ENCODE results near the gene ASGR2.

DNA sequence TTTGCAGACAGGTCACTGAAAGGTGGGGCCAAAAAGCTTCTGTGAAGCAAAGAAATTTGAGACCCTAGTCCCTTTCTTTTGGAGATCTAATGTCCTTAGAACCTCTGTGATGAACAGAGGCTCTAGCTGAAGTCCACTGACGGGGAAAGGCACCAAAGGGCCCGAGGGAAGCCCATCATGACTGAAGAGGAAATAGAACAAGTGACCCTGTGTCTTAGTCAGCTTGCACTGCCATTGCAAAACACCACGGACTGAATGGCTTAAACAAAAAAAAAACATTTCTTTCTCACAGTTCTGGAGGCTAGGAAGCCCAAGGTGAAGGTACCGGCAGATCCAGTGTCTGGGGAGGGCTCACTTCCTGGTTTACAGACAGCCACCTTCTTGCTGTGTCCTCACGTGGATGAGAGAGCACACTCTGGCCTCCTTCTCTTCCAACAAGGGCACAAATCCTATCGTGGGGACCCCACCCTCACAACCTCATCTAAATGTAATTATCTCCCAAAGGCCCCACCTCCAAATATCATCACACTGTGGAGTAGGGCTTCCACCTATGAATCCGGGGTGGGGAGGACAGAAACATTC lies 24.3 kb upstream of the ASGR2 start:
- TF ChIP-seq, protein P1, sequence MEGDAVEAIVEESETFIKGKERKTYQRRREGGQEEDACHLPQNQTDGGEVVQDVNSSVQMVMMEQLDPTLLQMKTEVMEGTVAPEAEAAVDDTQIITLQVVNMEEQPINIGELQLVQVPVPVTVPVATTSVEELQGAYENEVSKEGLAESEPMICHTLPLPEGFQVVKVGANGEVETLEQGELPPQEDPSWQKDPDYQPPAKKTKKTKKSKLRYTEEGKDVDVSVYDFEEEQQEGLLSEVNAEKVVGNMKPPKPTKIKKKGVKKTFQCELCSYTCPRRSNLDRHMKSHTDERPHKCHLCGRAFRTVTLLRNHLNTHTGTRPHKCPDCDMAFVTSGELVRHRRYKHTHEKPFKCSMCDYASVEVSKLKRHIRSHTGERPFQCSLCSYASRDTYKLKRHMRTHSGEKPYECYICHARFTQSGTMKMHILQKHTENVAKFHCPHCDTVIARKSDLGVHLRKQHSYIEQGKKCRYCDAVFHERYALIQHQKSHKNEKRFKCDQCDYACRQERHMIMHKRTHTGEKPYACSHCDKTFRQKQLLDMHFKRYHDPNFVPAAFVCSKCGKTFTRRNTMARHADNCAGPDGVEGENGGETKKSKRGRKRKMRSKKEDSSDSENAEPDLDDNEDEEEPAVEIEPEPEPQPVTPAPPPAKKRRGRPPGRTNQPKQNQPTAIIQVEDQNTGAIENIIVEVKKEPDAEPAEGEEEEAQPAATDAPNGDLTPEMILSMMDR (IDR thresholded peaks at IDR 0.05): no peak
- TF ChIP-seq TAF1 (IDR thresholded peaks at IDR 0.05; ENCODE audit: borderline replicate concordance, low read depth, low read length) (no peak), GATA2 (CRISPR knock-in tag; IDR thresholded peaks at IDR 0.05) (no peak), JUND (IDR thresholded peaks at IDR 0.05) (no peak), POLR2AphosphoS5 (IDR thresholded peaks at IDR 0.05; ENCODE audit: low read depth, low read length) (no peak), CHD2 (IDR thresholded peaks at IDR 0.05; ENCODE audit: low read length, partially characterized antibody) (no peak), EZH2phosphoT487 (IDR thresholded peaks at IDR 0.05; ENCODE audit: borderline replicate concordance, low read depth) (no peak)

All from SK-N-SH (cell line).